Peyer's patch (tissue), 4 donors: Measurements from ENCODE around the gene LYRM1.

Source experiments
- POLR2A ChIP-seq, 2 donors: fragments of 450-650 bp; IDR thresholded peaks; one replicate each; pipeline ENCODE4 v1.5.1; 2017; ENCODE audit warnings: antibody characterized with exemption in 2 of 2, mild to moderate bottlenecking in 2 of 2, moderate library complexity in 2 of 2
- TF ChIP-seq, protein P1 (sequence below), 6 experiments: fragments of 450-650 bp in 4 of 6; fragments of 200-600 bp in 2 of 6; sonication (generic) in 1 of 6; IDR thresholded peaks; one replicate each; pipeline ENCODE4 v1.5.1; 2017 to 2019; ENCODE audit warnings: antibody characterized with exemption in 6 of 6, mild to moderate bottlenecking in 3 of 6, moderate library complexity in 1 of 6

DNA sequence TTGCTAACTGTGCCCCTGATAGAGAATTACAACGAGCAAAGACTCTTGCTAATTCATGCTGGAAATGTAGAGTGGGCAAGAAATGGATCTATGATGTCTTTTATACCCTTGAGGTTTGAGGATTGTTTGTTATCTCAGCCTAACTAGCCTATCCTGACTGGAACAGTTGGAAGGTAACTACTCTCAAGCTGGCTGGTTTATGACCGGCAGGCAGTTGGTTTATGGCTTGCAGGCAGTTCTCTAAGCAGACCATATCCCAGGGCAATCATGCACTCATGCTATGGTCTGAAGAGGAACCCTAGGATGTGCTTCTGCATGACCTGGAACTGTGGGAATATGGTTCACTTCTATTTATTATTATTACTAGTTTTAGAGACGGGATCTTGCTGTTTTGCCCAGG lies 49.1 kb downstream of the LYRM1 start:
- TF ChIP-seq, protein P1, sequence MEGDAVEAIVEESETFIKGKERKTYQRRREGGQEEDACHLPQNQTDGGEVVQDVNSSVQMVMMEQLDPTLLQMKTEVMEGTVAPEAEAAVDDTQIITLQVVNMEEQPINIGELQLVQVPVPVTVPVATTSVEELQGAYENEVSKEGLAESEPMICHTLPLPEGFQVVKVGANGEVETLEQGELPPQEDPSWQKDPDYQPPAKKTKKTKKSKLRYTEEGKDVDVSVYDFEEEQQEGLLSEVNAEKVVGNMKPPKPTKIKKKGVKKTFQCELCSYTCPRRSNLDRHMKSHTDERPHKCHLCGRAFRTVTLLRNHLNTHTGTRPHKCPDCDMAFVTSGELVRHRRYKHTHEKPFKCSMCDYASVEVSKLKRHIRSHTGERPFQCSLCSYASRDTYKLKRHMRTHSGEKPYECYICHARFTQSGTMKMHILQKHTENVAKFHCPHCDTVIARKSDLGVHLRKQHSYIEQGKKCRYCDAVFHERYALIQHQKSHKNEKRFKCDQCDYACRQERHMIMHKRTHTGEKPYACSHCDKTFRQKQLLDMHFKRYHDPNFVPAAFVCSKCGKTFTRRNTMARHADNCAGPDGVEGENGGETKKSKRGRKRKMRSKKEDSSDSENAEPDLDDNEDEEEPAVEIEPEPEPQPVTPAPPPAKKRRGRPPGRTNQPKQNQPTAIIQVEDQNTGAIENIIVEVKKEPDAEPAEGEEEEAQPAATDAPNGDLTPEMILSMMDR (IDR thresholded peaks at IDR 0.05) = no peak
- no peak for TF ChIP-seq POLR2A (IDR thresholded peaks at IDR 0.05)
